Measurements from ENCODE around the gene RTCB. TPM values are rescaled to one million over a fixed set of nuclear protein-coding genes. Genes with fewer than 3 reads are reported as not detected.

The RTCB gene
- polyA plus RNA-seq: 10 to 100 TPM; 12.8 to 52.3 TPM

- WGBS, 2 donors: 1 to 2% methylated on average over 40 of the region's 40 CpGs
- H3K4me3 ChIP-seq (ENCODE audit: low read depth in 1 of 2, low read length in 2 of 2): peak within 1 kb of the TSS; percentile 97 to 99
Observed at GRCh38 chr22:32411829-32412592, at the start of gene RTCB. RTCB (minus strand) TSS chr22:32412247; CDS start chr22:32412156, 91 bp downstream.

DNA sequence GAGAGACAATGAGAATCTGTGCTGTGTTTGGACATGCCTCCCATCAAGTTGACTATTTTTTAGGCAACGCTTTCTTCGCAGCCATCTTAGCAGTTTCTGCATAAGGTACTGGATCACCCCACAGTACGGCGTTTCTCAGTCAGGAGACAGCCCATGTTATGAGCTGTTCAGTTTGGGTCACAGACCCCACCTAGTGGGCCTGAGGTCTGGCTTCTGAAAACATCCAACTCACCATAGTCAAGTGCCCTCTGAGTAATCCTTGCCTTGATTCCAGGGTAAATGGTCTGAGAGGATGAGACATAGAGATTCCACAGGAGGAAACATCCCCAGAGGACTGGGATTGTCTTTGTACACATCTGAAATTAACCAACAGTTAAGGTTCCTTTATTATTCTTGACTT lies 45.0 kb upstream of the RTCB start:
- H3K36me3 ChIP-seq (ENCODE audit: control insufficient read depth in 2 of 2, insufficient read depth in 2 of 2, low read length in 1 of 2): no peaks in the 10 kb centered on the region
- no peak overlapping the region for H3K4me3 ChIP-seq (ENCODE audit: low read depth in 1 of 2, low read length in 2 of 2)
- peaks cover 0 to 6% of the 10 kb centered on the region in 2 donors for H3K27me3 ChIP-seq (ENCODE audit: control insufficient read depth in 1 of 2, insufficient read depth in 2 of 2, low read length in 2 of 2)
- no peaks in the 10 kb centered on the region for H3K4me1 ChIP-seq (ENCODE audit: control insufficient read depth in 2 of 2, insufficient read depth in 2 of 2, low read length in 1 of 2)
- WGBS, 2 donors: 84 to 88% methylated on average over 4 of the region's 4 CpGs
- no peaks in the 10 kb centered on the region for H3K9me3 ChIP-seq (ENCODE audit: control insufficient read depth in 2 of 2, insufficient read depth in 1 of 2, low read depth in 1 of 2, low read length in 1 of 2)
- H3K27ac ChIP-seq (ENCODE audit: low read depth in 2 of 2, low read length in 1 of 2): no peak overlapping the region

More at GRCh38 chr22:32411829-32412592, at the start of gene RTCB:
- Histone ChIP-seq H3K9me3 (ENCODE audit: control insufficient read depth in 2 of 2, insufficient read depth in 1 of 2, low read depth in 1 of 2, low read length in 1 of 2) (no peaks in the 10 kb centered on the region), H3K27ac (ENCODE audit: low read depth in 2 of 2, low read length in 1 of 2) (peak within 1 kb of the TSS; percentile 73 to 93), H3K36me3 (ENCODE audit: control insufficient read depth in 2 of 2, insufficient read depth in 2 of 2, low read length in 1 of 2) (peaks cover 2 to 6% of the 10 kb centered on the region in 2 donors), H3K4me1 (ENCODE audit: control insufficient read depth in 2 of 2, insufficient read depth in 2 of 2, low read length in 1 of 2) (peaks cover 3 to 4% of the 10 kb centered on the region in 2 donors), H3K27me3 (ENCODE audit: control insufficient read depth in 1 of 2, insufficient read depth in 2 of 2, low read length in 2 of 2) (no peaks in the 10 kb centered on the region)

DNA sequence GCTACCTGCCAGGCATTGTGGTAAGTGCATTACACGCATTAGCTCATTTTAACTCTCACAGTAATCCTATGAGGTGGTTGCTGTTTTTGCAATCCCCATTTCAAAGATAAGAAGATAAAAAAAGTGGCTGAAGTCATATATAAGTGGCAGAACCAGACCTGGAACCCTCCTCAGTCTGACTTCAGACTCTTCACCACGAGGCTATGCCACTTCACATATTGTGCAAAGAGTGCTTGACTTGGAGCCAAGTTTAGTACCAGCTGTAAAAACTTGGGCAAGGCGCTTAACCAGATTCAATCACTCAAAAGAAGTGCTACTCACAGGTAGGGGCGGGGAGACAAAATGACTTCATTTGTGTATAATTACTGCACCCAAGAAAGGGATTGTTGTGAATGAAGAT lies 36.9 kb upstream of the RTCB start:
- Histone ChIP-seq H3K36me3 (ENCODE audit: control insufficient read depth in 2 of 2, insufficient read depth in 2 of 2, low read length in 1 of 2) (no peaks in the 10 kb centered on the region), H3K4me1 (ENCODE audit: control insufficient read depth in 2 of 2, insufficient read depth in 2 of 2, low read length in 1 of 2) (no peaks in the 10 kb centered on the region), H3K9me3 (ENCODE audit: control insufficient read depth in 2 of 2, insufficient read depth in 1 of 2, low read depth in 1 of 2, low read length in 1 of 2) (no peaks in the 10 kb centered on the region), H3K27ac (ENCODE audit: low read depth in 2 of 2, low read length in 1 of 2) (no peak overlapping the region), H3K27me3 (ENCODE audit: control insufficient read depth in 1 of 2, insufficient read depth in 2 of 2, low read length in 2 of 2) (no peaks in the 10 kb centered on the region), H3K4me3 (ENCODE audit: low read depth in 1 of 2, low read length in 2 of 2) (no peak overlapping the region)
- 48 to 50% methylated on average over 4 of the region's 4 CpGs for WGBS, 2 donors

DNA sequence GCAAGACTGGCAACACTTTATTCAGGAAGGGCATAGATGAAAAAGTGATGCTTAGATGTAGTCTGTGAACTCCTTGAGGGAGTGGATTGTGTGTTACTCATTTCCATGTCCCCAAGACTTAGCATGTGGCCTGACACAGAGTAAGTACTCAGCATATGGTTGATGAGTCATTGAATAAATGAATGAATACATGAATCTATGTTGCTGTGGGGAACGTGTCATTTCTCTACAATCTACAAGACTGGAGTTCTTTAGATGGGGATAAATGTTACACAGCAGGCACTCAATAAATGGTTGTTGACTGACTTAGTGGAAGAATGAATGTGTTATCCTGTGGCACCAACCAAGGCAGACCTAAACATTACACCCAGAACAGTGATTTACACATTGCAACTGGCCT lies 34.3 kb upstream of the RTCB start:
- Histone ChIP-seq H3K36me3 (ENCODE audit: control insufficient read depth in 2 of 2, insufficient read depth in 2 of 2, low read length in 1 of 2) (no peaks in the 10 kb centered on the region), H3K4me1 (ENCODE audit: control insufficient read depth in 2 of 2, insufficient read depth in 2 of 2, low read length in 1 of 2) (no peaks in the 10 kb centered on the region), H3K27me3 (ENCODE audit: control insufficient read depth in 1 of 2, insufficient read depth in 2 of 2, low read length in 2 of 2) (no peaks in the 10 kb centered on the region), H3K4me3 (ENCODE audit: low read depth in 1 of 2, low read length in 2 of 2) (no peak overlapping the region), H3K27ac (ENCODE audit: low read depth in 2 of 2, low read length in 1 of 2) (no peak overlapping the region), H3K9me3 (ENCODE audit: control insufficient read depth in 2 of 2, insufficient read depth in 1 of 2, low read depth in 1 of 2, low read length in 1 of 2) (no peaks in the 10 kb centered on the region)
- WGBS, 2 donors: 40 to 41% methylated on average over 1 of the region's 1 CpG

DNA sequence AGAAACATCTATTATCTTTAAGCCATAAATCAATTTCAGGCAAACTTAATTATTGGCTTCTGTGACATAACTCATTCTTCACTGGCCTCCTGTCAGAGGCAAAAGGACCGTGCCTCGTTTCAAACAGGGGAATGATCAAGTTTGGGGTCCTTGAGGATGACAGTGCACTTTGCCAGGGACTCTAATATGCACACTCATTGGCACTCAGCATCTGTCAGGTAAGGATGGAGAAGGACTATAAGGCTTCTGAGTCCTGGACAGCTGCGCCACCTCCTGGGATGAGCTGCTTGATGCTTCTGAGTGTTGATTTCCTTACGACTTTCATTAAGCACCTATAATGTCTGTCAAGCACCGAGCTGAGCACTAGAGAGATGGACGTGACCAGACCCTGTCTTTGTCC lies 32.0 kb upstream of the RTCB start:
- WGBS, 2 donors: 40 to 41% methylated on average over 6 of the region's 6 CpGs
- no peak overlapping the region for H3K4me3 ChIP-seq (ENCODE audit: low read depth in 1 of 2, low read length in 2 of 2)
- no peak overlapping the region for H3K27ac ChIP-seq (ENCODE audit: low read depth in 2 of 2, low read length in 1 of 2)
- no peaks in the 10 kb centered on the region for H3K27me3 ChIP-seq (ENCODE audit: control insufficient read depth in 1 of 2, insufficient read depth in 2 of 2, low read length in 2 of 2)
- no peaks in the 10 kb centered on the region for H3K9me3 ChIP-seq (ENCODE audit: control insufficient read depth in 2 of 2, insufficient read depth in 1 of 2, low read depth in 1 of 2, low read length in 1 of 2)
- H3K36me3 ChIP-seq (ENCODE audit: control insufficient read depth in 2 of 2, insufficient read depth in 2 of 2, low read length in 1 of 2): no peaks in the 10 kb centered on the region
- H3K4me1 ChIP-seq (ENCODE audit: control insufficient read depth in 2 of 2, insufficient read depth in 2 of 2, low read length in 1 of 2): no peaks in the 10 kb centered on the region

- Histone ChIP-seq H3K36me3 (ENCODE audit: control insufficient read depth in 2 of 2, insufficient read depth in 2 of 2, low read length in 1 of 2) (no peaks in the 10 kb centered on the region), H3K4me1 (ENCODE audit: control insufficient read depth in 2 of 2, insufficient read depth in 2 of 2, low read length in 1 of 2) (no peaks in the 10 kb centered on the region), H3K4me3 (ENCODE audit: low read depth in 1 of 2, low read length in 2 of 2) (no peak overlapping the region), H3K27me3 (ENCODE audit: control insufficient read depth in 1 of 2, insufficient read depth in 2 of 2, low read length in 2 of 2) (no peaks in the 10 kb centered on the region), H3K27ac (ENCODE audit: low read depth in 2 of 2, low read length in 1 of 2) (no peak overlapping the region), H3K9me3 (ENCODE audit: control insufficient read depth in 2 of 2, insufficient read depth in 1 of 2, low read depth in 1 of 2, low read length in 1 of 2) (peaks cover 0 to 2% of the 10 kb centered on the region in 2 donors)
- WGBS, 2 donors: 76 to 85% methylated on average over 1 of the region's 1 CpG
Observed at GRCh38 chr22:32430352-32430751, 18.3 kb upstream of the RTCB start.

- Histone ChIP-seq H3K36me3 (ENCODE audit: control insufficient read depth in 2 of 2, insufficient read depth in 2 of 2, low read length in 1 of 2) (no peaks in the 10 kb centered on the region), H3K27me3 (ENCODE audit: control insufficient read depth in 1 of 2, insufficient read depth in 2 of 2, low read length in 2 of 2) (no peaks in the 10 kb centered on the region), H3K9me3 (ENCODE audit: control insufficient read depth in 2 of 2, insufficient read depth in 1 of 2, low read depth in 1 of 2, low read length in 1 of 2) (no peaks in the 10 kb centered on the region), H3K27ac (ENCODE audit: low read depth in 2 of 2, low read length in 1 of 2) (no peak overlapping the region), H3K4me1 (ENCODE audit: control insufficient read depth in 2 of 2, insufficient read depth in 2 of 2, low read length in 1 of 2) (no peaks in the 10 kb centered on the region), H3K4me3 (ENCODE audit: low read depth in 1 of 2, low read length in 2 of 2) (no peak overlapping the region)
- 63 to 73% methylated on average over 4 of the region's 4 CpGs for WGBS, 2 donors
Observed at GRCh38 chr22:32426881-32427280, 14.8 kb upstream of the RTCB start.

- no peaks in the 10 kb centered on the region for H3K4me1 ChIP-seq (ENCODE audit: control insufficient read depth in 2 of 2, insufficient read depth in 2 of 2, low read length in 1 of 2)
- no peaks in the 10 kb centered on the region for H3K36me3 ChIP-seq (ENCODE audit: control insufficient read depth in 2 of 2, insufficient read depth in 2 of 2, low read length in 1 of 2)
- no peak overlapping the region for H3K27ac ChIP-seq (ENCODE audit: low read depth in 2 of 2, low read length in 1 of 2)
- WGBS, 2 donors: 42 to 46% methylated on average over 1 of the region's 1 CpG
- no peak overlapping the region for H3K4me3 ChIP-seq (ENCODE audit: low read depth in 1 of 2, low read length in 2 of 2)
- no peaks in the 10 kb centered on the region for H3K9me3 ChIP-seq (ENCODE audit: control insufficient read depth in 2 of 2, insufficient read depth in 1 of 2, low read depth in 1 of 2, low read length in 1 of 2)
- H3K27me3 ChIP-seq (ENCODE audit: control insufficient read depth in 1 of 2, insufficient read depth in 2 of 2, low read length in 2 of 2): no peaks in the 10 kb centered on the region
Observed at GRCh38 chr22:32423664-32424063, 11.6 kb upstream of the RTCB start.

GRCh38 chr22:32422062-32422461 lies 10.0 kb upstream of the RTCB start:
- 73 to 76% methylated on average over 5 of the region's 5 CpGs for WGBS, 2 donors
- Histone ChIP-seq H3K4me1 (ENCODE audit: control insufficient read depth in 2 of 2, insufficient read depth in 2 of 2, low read length in 1 of 2) (no peaks in the 10 kb centered on the region), H3K27me3 (ENCODE audit: control insufficient read depth in 1 of 2, insufficient read depth in 2 of 2, low read length in 2 of 2) (no peaks in the 10 kb centered on the region), H3K36me3 (ENCODE audit: control insufficient read depth in 2 of 2, insufficient read depth in 2 of 2, low read length in 1 of 2) (no peaks in the 10 kb centered on the region), H3K27ac (ENCODE audit: low read depth in 2 of 2, low read length in 1 of 2) (no peak overlapping the region), H3K4me3 (ENCODE audit: low read depth in 1 of 2, low read length in 2 of 2) (no peak overlapping the region), H3K9me3 (ENCODE audit: control insufficient read depth in 2 of 2, insufficient read depth in 1 of 2, low read depth in 1 of 2, low read length in 1 of 2) (no peaks in the 10 kb centered on the region)

GRCh38 chr22:32421484-32421883 lies 9.4 kb upstream of the RTCB start:
- Histone ChIP-seq H3K27ac (ENCODE audit: low read depth in 2 of 2, low read length in 1 of 2) (no peak overlapping the region), H3K36me3 (ENCODE audit: control insufficient read depth in 2 of 2, insufficient read depth in 2 of 2, low read length in 1 of 2) (no peaks in the 10 kb centered on the region), H3K4me1 (ENCODE audit: control insufficient read depth in 2 of 2, insufficient read depth in 2 of 2, low read length in 1 of 2) (no peaks in the 10 kb centered on the region), H3K27me3 (ENCODE audit: control insufficient read depth in 1 of 2, insufficient read depth in 2 of 2, low read length in 2 of 2) (no peaks in the 10 kb centered on the region), H3K9me3 (ENCODE audit: control insufficient read depth in 2 of 2, insufficient read depth in 1 of 2, low read depth in 1 of 2, low read length in 1 of 2) (no peaks in the 10 kb centered on the region), H3K4me3 (ENCODE audit: low read depth in 1 of 2, low read length in 2 of 2) (no peak overlapping the region)
- 25 to 41% methylated on average over 2 of the region's 2 CpGs for WGBS, 2 donors

Measured in esophagus (tissue), 2 donors.